Measurements from ENCODE around the gene STRBP.

The STRBP gene

DNA sequence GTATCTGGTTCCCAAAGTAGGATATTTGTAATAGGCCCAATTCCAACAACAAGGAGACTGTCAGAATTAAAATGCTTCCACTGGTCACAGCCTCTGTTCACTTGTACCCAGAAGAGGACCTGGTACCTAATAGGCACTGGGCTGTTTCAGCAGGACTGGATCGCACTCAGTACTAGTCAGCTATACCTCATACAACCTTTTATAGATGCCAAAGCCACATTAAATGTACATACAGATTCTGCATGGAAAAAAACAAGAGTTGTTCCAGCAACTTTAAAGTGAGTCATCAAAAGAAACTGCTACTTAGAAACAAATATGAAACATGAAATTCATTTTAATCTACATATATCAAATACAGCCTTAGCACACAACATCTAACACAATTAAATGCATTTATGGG is 147.4 kb downstream of the STRBP start:
- DNase-seq = no peak

DNA sequence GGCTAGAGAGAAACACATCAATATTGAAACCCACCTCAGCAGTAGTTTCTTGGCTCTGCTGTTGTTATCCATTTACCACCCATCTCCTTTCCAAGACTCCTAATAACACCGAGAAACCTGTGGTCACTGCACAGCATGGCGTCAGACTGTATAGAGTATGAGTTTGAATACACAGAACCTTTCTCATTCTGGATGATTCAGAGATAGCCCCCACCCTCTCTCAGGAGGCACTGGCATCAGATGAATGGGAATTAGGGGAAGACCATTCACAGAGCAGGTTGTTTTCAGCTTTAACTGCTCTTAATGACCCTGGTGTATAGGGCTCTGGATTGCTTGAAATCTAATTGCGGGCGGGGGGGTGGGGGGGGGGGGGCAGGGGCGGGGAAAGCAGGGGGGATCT is 148.3 kb downstream of the STRBP start:
- no peak for DNase-seq

DNA sequence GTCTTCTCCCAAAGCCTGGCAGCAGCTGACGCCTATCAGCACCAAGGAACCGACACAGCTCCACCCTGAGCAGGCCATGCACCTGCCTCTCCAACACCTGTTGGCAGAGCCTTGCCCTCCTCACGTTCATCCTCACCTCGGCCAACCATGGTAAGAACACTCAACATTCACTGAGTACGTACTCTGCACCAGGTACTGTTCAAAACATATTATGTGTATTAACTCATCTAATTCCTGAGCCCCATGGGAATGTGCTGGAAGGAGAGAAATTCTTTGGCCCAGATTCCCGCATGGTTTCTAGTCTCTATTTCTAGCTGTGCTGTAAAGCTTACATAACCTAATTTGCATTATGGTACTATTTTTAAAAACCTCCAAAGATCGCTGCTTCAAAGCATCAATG is 148.8 kb downstream of the STRBP start:
- DNase-seq = no peak

DNA sequence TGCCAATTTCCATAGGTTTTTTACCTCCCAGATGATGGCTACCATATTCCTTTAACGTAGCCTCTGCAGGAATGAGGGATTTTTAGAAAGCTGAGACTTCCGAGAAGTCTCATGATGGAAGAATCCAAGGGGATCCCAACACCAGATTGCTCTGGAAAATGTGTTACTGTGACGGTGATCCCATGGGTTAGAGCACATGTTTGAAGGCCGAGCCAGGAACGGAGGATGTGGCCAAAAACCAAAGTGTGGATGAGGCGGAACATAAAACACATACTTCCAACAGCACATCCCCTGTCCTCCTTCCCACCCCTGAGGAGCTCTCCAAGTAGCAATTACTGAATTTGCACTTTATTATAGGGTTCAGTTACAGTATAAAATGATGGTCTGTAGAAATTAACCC is 152.3 kb downstream of the STRBP start:
- DNase-seq = no peak

DNA sequence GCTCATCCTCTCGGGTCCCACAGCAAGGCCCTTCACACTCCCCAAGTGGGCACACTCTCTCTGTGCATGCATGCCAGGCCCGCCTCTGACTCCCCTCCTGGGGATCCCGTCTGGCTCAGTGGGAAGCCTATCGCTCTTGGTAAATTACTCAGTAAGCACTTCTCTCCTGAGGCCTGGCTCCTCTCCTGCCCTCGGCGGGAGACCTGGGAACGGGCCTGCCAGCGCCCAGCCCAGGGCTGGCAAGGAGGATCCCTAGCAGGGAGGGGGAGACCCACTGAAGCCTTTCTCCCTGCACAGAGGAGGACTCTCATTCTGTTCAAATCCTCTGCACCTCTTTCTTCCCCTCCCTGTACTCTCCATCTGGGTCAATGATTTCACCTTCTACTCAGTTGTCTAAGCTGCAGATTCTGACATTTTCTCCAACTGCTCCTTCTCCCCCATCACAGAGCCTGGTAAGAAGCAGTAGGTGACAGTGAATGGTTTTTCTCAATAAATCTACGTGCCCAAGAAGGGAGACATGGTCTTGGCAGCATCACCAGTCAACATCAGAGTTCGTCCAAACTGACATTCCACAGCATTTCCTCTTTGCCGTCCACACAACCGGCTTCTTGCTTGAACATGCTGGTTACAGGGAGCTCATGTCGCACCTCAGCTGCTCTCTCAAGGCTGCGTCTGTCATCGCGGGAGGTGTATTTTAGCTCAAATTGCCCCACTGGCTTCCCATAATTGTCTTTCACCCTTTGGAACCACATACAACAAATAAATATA is 153.1 kb downstream of the STRBP start:
- DNase-seq = no peak

DNA sequence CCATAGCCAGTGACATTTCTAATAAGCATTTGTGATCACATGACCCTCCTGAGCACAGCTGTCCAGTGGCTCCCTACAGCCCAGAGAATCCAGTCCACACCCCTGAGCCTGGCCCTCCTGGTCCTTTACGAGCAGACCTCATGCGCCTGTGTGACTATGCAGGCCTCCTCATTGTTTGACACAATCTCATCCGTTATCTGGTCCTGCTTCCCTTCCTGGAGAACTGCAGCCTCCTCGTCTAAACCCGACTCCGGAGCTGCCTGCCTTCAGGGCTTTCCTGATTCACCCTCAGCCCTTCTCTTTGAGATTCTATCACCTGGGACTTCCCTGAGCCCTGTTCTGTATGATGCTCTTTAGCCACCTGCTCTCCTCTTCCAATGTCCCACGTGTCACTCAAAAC is 155.2 kb downstream of the STRBP start:
- DNase-seq = no peak

DNA sequence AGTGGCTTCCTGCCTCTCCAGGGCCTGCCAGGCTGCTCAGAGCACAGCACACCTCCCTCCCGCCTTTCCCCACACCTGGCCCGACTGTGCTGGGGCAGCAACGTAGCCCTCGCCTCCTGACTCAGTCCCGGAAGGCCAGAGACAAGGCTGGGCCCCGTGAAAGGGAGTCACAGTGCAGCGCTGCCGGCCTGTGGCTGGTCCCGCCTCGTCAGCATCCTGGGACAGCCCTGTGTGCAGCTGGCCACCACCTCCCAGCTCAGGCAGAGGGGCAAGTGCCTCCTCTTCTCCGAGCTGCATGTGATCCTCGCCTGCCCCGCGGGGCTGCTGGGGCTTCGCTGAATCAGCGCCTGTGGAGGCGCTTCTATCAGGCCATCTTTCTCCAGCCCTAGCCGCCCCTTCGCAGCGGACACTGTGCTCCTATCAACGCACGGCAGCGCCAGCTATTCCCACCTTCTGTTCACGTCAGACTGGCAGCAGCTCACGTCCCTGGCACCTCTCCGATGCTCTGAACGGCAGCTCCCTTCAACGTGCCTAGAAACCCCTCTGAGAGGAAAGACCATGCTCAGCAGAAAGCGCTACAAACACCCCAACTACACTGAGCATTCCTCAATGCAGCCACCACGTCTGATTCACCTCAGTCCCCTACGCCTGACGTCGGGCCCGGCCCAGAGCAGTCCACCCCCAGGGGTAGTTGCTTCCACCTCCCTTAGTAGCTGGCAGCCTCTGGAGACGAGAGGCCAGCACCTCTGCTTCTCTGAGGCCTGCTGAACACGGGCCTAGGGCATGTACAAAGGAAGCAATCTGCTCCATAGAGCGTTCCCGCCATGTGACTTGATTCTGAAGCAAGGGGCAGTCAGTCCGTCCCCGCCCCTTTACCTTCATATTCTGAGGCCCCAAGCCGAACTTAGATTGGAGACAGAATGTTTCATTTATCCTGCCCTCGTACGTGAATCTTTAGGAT is 156.1 kb downstream of the STRBP start:
- no peak for DNase-seq

DNA sequence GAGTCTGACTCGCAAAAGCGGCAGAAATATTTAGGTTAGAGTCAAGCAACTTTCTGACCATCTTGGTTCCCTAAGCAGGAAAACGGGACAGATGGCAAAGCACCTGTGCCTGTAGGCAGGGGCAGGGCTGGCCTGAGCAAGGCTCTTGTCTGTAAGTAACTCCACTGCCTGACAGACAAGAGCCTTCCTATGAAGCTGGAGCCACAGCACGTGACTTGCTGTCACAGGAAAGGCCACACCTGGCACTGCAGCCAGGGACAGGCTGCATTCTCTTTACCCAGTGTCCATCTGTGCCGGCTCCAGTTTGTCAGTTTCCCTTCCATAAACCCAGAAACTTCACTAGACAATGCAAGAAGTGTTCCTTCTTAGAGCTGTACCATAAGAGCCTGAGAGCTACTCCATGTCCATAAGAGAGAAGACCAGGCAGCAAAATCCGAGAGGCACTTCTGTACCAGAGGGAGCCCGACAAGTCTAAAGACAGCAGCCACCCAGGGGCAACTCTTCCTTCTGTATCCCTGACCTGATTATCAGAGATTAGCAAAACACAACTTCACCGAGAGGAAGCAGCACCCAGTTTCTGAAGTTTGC is 156.9 kb downstream of the STRBP start:
- DNase-seq = no peak

DNA sequence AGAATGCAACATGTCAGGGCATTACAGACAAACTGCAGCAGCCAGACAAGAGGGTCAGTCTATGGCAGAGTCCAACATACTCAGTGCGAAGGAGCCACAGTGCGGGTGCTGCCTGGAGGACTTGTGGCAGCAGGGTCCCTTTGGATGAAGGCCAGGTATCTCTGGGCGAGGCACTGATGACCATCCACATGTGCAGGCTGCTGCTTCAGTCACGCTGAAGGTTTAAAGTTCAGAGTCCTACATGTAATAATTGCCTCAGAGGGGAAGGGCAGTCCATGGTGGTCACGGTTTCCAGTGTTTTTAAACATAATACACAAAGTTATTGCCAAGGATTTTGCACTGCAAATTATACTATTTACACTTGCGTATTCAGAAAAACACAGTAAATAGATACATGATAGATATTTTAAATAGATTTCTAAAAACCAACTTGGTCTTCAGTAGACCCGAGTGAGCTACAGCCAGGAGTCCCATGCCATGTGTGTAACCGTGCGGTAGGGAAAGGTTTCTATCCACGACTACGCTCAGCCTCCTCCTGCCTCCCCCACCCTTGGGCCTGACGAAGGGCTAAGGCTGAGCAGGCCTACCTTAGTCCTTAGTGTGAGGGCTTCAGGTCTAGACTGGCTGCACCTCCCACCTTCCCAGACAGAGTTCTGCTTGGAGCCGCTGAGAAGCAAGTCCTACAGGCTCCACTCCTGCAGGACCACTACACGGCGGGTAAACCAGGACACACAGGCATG is 158.7 kb downstream of the STRBP start:
- DNase-seq = no peak

DNA sequence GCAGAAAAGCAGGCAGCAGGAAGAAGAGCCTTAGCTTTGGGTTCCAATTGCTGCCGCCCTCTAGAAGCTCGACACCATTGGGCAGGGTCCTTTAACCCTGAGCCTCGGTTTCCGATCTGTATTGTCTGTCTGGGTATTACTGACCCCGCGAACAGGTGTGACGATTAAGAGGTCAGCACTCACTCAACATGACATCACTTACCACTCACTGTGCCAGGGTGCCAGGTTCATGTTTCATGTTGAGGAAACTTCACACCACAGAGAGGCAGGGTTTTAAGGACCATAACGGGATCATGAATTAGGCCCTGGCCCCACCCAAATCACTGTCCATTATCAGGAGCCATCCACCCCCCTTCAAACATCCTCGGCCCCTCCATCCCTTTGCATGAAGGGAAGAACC is 159.4 kb downstream of the STRBP start:
- no peak for DNase-seq

DNA sequence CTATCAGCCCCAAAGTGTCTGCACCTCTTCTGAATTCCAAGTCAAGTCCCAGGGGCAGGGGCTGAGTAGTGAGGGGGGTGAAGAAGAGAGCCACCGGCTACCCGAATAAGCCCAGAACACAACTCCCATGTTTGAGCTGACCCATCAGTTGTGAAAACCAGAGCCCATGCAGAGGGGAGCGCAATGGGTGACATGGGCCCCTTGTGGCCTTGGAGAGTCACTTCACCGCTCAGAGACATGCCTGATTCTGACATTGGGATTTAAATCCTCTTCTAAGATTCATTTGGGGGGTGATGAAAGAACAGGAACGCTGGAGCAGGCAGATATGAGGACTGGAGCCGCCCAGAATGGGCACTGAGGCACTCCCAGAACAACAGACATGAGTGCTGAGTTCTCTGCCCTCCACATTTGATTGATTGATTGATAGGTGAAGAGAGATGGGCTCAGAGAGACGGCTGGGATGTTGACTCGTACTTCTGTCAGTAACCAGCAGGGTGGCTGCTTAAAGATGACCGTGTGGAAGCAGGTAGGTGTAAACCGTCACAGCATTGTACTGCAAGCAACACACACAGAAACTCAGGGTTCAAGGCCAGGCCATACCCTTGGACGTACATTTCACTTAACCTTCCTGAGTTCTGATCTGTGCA is 160.6 kb downstream of the STRBP start:
- DNase-seq = no peak

DNA sequence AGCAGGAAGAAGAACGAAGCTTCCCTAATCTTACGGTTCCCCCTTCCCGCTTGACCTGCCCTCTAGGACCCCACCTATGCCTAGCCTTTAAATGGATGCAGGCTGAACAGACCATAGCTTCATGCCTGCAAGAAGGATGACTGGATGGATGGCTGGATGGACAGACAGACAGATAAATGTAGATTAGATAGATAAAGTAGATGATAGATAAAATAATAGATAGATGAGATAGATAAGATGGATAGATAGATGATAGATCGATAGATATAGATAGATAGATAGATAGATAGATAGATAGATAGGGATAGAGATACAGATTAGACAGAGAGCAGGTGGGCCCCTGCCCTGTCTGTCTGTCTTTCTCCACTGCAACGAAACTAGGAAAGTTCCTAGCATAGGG is 162.9 kb downstream of the STRBP start:
- no peak for DNase-seq

DNA sequence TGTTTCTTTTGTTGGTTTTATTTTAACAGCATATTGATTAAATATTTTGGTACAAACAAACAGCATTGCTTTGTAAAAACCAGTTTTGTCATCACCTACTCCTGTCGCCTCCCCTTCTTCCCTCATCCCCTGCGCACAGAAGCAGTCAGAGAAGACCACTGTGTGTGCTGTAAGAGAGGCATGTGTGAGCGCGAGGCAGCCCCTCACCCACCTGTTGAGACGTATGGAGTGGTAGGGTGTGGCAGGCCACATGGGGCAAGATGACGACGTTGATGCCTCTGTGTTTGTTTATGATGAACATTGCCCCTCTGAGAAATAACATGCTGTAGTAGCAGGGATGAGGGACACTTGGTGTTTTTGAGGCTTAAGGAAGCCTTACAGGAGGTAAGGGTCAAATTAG is 163.6 kb downstream of the STRBP start:
- no peak for DNase-seq

DNA sequence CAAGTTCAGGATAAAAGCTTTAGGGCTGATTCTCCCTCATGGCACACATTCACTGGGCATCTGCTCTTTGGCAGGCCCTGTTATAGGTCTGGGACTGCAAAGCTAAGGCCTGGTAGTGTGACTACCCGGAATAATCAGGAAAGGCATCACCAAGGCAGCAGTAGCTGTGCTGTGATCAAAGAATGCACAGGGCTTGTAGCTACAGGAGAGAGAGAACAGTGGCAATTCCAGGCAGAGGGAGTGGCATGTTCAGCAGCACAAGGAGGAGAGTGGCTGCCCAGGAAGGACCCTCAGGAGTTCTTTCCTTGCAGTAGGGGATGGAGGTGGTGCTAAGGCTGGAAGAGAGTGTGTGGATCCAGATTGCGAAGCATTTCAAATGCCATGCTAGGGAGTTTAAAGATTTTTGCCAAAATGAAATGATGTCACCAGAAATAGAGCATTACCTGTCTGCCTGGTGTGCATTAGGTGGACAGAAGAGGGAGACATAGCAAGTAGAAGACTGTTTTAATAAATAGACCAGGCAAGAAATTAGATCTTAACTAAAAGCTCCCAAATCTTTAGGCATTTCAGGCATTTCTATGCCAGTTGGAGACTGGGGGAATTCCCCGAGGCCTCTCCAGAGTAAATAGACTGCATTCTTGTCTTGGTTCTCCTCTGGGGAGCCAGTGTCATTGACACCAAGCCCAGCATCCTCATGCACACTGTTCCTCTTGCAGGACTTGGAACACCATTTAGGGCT is 165.8 kb downstream of the STRBP start:
- peak; percentile 29 for DNase-seq

DNA sequence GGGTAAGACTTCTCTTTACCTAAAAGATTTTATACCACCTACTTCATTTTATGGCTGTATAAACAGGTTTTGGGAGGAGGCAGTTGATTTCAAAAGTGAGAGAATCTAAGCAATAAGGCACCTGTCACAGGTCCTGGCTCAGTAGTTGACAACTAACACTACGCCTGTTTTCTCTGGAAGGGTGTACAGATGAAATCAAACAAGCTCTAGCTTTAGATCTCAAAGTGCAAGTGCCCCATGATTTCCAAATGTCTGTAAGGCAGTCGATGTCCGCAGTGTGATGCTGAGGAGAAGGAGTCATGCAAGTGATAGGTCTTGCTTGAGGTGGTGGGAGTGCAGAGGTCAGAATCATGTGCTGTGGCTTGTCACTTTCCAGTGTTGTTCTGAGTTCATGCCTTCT is 168.8 kb downstream of the STRBP start:
- DNase-seq = no peak

DNA sequence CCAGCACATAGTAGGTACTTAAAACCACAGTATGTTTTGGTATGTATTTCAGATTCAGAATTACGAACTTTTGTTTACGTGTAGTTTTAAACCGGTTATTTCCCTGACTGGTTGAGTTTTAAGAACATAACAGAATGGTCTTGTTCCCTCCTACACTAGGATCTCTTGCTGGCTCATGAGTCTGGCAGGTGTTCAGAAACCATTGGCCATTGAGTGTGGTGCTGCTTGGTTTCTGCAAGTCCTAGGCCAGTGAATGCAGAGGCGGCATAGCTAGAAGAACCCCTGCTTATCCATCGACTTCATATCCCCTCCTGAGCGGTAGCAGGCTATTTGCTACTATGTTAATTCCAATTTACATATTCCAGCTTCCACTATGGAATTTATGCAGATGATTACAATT is 169.3 kb downstream of the STRBP start:
- no peak for DNase-seq

DNA sequence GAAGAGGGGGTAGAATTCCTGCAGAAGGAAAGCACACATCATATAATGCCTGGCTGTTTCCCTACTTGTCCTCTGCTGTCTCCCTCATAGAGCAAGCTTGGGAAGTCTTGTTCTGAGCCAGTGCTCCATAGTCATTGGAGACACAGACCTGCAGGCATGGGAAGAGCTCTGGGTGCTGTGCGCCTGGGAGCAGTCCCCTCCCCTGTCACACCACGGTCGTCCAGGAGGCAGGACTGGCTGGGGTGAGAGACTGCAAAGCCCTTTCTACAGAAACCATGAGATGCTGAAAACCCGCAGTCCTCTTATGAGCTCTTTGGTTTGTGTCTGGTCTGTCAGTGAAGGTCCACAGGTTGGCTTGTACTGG is 170.3 kb downstream of the STRBP start:
- no peak for DNase-seq

DNA sequence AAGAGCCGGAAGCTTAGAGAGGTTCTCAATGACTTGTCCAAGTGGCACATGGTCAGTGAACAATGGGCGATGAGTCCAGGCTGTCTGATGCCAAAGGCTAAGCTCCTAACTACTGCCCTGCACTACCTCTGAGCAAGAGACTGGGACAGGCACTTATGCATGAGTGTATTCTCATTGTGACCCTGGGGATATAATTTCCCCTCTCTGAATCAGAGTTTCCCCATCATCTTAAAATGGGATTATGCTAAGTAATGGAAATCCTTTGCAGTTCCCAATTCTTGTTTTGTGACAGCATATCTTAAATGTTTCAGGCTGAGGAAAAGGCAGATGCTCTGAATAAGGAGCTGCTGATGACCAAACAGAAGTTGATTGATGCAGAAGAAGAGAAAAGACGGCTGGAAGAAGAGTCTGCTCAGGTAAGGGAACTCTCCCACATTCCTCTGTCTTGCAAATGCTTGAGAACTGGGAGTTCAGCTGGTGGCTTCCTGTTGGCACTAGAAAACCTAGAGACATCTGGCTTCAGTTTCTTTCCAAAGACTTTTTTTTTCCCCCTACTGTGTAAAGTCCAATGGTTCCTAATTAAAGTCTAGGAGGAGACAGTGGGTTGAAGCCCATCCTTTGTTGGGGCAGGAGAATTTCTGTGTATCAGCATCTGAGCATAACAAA is 170.8 kb downstream of the STRBP start:
- no peak for DNase-seq

DNA sequence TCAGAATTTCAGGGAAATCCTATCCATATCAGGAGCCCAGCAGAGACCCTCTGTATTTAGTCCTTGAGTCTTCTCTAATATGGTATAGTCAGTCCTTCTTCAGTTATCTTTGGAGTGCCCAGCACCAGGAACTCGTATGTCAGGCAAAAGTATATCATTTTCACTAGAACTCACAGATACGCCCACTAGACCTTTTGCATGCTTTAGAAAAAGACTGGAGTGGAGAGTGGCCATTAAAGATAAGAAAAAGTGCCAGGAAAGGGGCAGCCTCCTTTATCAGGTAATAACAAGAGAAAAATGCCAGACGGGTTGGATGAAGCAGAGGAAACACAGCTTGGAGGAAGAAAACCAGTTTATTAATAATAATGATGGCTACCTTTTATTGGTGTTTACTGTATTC is 171.4 kb downstream of the STRBP start:
- no peak for DNase-seq

DNA sequence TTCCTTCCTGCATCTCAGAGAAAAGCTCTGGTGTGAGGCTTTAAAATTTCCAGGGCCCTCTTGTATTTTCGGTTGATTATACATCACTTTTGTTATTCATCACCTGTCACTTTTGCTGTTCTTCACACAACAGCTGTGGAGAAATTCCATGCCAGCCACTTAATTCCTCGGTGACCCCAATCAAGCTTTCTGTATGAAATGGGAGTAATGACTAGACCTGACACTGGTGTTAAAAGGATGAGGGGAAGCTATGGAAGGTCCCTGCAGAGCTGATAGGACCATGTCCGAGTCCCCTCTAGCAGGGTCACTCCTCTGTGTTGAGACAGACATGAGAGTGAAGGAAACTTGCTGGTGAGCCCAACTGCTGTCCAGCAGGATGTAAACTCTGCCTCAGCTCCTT is 175.2 kb downstream of the STRBP start:
- peak; percentile 79 for DNase-seq

DNA sequence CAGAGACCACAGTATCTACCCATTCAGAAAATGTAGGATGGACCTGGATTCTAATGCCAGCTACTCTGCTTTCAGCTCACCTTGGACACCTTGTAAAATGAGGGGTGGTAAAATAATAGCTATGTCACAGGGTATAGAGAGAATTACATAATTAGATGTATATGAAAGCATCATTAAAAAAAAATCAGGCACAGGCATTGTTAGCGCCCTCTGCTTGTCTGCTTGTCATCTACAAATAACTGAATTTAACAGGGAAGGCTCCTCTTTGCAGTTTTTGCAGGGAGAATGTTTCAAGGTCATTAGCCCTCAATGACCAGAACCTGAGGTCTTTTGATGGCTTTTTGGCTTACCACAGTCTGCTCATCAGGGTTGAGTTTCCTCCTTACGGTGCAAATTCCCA is 176.9 kb downstream of the STRBP start:
- no peak for DNase-seq

Measured in eye (tissue), 1 donor.